Neural progenitor cell (in vitro differentiated cells): Measurements from ENCODE around the gene CAPSL. TPM values are rescaled to one million over a fixed set of nuclear protein-coding genes. Genes with fewer than 3 reads are reported as not detected.

ENCODE experiments used
- DNase-seq: peaks from one replicate; pipeline ENCODE4 v3.0.0-alpha.2; 2016; ENCODE audit warnings: low spot score
- H2AFZ ChIP-seq: fragments of 200-600 bp; sonication (generic); replicated peaks from 2 replicates; pipeline ENCODE4 v1.6.1; 2016; ENCODE audit warnings: antibody characterized with exemption
- H3F3A ChIP-seq: fragments of 200-600 bp; sonication (generic); 2 replicates; pipeline ENCODE4 v1.6.1; 2016; ENCODE audit warnings: antibody characterized with exemption, low read depth
- H3K27ac ChIP-seq: fragments of 200-600 bp; sonication (generic); 2 replicates; pipeline ENCODE4 v1.5.1; 2016; ENCODE audit warnings: mild to moderate bottlenecking
- H3K27me3 ChIP-seq: fragments of 200-600 bp; sonication (generic); 2 replicates; pipeline ENCODE4 v1.6.1; 2016; ENCODE audit warnings: mild to moderate bottlenecking, moderate library complexity
- H3K36me3 ChIP-seq: fragments of 200-600 bp; sonication (generic); 2 replicates; pipeline ENCODE4 v1.5.1; 2016
- H3K4me1 ChIP-seq: fragments of 200-600 bp; sonication (generic); 2 replicates; pipeline ENCODE4 v1.6.1; 2016; ENCODE audit warnings: mixed run types
- H3K4me2 ChIP-seq: fragments of 200-600 bp; sonication (generic); 2 replicates; pipeline ENCODE4 v1.6.1; 2016
- H3K4me3 ChIP-seq: fragments of 200-600 bp; sonication (generic); 2 replicates; pipeline ENCODE4 v1.5.1; 2016
- H3K79me2 ChIP-seq: fragments of 200-600 bp; sonication (generic); 2 replicates; pipeline ENCODE4 v1.6.1; 2016; ENCODE audit warnings: low read depth
- H3K9ac ChIP-seq: fragments of 200-600 bp; sonication (generic); 2 replicates; pipeline ENCODE4 v1.6.1; 2016
- H3K9me3 ChIP-seq: fragments of 200-600 bp; sonication (generic); 2 replicates; pipeline ENCODE4 v1.5.1; 2016; ENCODE audit warnings: low read depth
- H4K20me1 ChIP-seq: fragments of 200-600 bp; sonication (generic); 2 replicates; pipeline ENCODE4 v1.6.1; 2016; ENCODE audit warnings: low read depth
- H3K27ac Mint-ChIP-seq: 3 replicates; pipeline ENCODE4 v1.8.0; 2021; ENCODE audit warnings: mixed read lengths
- H3K27me3 Mint-ChIP-seq: 2 replicates; pipeline ENCODE4 v1.8.0; 2022; ENCODE audit warnings: low read depth, mild to moderate bottlenecking, inconsistent platforms, moderate library complexity, mixed read lengths; ENCODE audit not compliant: insufficient read depth
- H3K36me3 Mint-ChIP-seq: 3 replicates; pipeline ENCODE4 v1.8.0; 2021; ENCODE audit warnings: mixed read lengths
- H3K4me1 Mint-ChIP-seq: 3 replicates; pipeline ENCODE4 v1.8.0; 2021; ENCODE audit warnings: mixed read lengths
- H3K4me3 Mint-ChIP-seq: 3 replicates; pipeline ENCODE4 v1.8.0; 2021; ENCODE audit warnings: mild to moderate bottlenecking, moderate library complexity, mixed read lengths
- H3K9me3 Mint-ChIP-seq: 3 replicates; pipeline ENCODE4 v1.8.0; 2020; ENCODE audit warnings: mixed read lengths
- CTCF ChIP-seq: fragments of 200-600 bp; sonication (generic); IDR thresholded peaks from 2 replicates; pipeline ENCODE4 v1.5.1; 2017; ENCODE audit warnings: antibody characterized with exemption, mild to moderate bottlenecking
- EZH2 ChIP-seq: fragments of 200-600 bp; sonication (generic); IDR thresholded peaks from 2 replicates; pipeline ENCODE4 v1.6.1; 2017; ENCODE audit warnings: antibody characterized with exemption, mild to moderate bottlenecking, moderate library complexity
- EZH2phosphoT487 ChIP-seq: fragments of 200-600 bp; sonication (generic); IDR thresholded peaks from 2 replicates; pipeline ENCODE4 v1.6.1; 2017; ENCODE audit warnings: antibody characterized with exemption
- total RNA-seq: library from RNA; depleted of rRNA; stranded (reverse); fragments of >200 nt; gene quantifications from 2 replicates; pipeline ENCODE4 v1.2.3, GENCODE V29; 2015; ENCODE audit warnings: low replicate concordance

CAPSL gene
- total RNA-seq, 1 donor from 2014 or later, result 0.15 TPM

- Histone ChIP-seq H3K9ac (no peak overlapping the region), H3K27me3 (no peaks in the 10 kb centered on the region), H3K27ac (no peak overlapping the region), H3K4me1 (peaks cover 8% of the 10 kb centered on the region), H3K4me2 (no peak overlapping the region), H3K4me3 (no peak overlapping the region), H3K79me2 (no peaks in the 10 kb centered on the region), H3K36me3 (no peaks in the 10 kb centered on the region), H3F3A (no peaks in the 10 kb centered on the region), H4K20me1 (no peaks in the 10 kb centered on the region), H3K9me3 (no peaks in the 10 kb centered on the region), H2AFZ (no peak overlapping the region)
- DNase-seq, result no peak
- Mint-ChIP-seq H3K27me3 (no peaks in the 10 kb centered on the region), H3K9me3 (peaks cover 23% of the 10 kb centered on the region), H3K4me1 (peaks cover 6% of the 10 kb centered on the region), H3K36me3 (no peaks in the 10 kb centered on the region), H3K27ac (no peak overlapping the region), H3K4me3 (no peak overlapping the region)
- TF ChIP-seq CTCF, result no peak
- TF ChIP-seq EZH2phosphoT487, result no peak
- TF ChIP-seq EZH2, result no peak
Observed at GRCh38 chr5:35908228-35908627, 30.2 kb downstream of the CAPSL start.

GRCh38 chr5:35904443-35905132 lies 33.8 kb downstream of the CAPSL start:
- Mint-ChIP-seq H3K36me3 (no peaks in the 10 kb centered on the region), H3K9me3 (peaks cover 8% of the 10 kb centered on the region), H3K4me3 (no peak overlapping the region), H3K27me3 (no peaks in the 10 kb centered on the region), H3K4me1 (peaks cover 17% of the 10 kb centered on the region), H3K27ac (no peak overlapping the region)
- H3K27me3 ChIP-seq, result no peaks in the 10 kb centered on the region
- H3K9ac ChIP-seq, result no peak overlapping the region
- TF ChIP-seq EZH2 (no peak), EZH2phosphoT487 (no peak), CTCF (no peak)
- H3K79me2 ChIP-seq, result no peaks in the 10 kb centered on the region
- H3K36me3 ChIP-seq, result no peaks in the 10 kb centered on the region
- H3K27ac ChIP-seq, result no peak overlapping the region
- H3F3A ChIP-seq, result no peaks in the 10 kb centered on the region
- H4K20me1 ChIP-seq, result no peaks in the 10 kb centered on the region
- no peak for DNase-seq
- no peak overlapping the region for H3K4me2 ChIP-seq
- H3K4me3 ChIP-seq, result no peak overlapping the region
- H3K9me3 ChIP-seq, result no peaks in the 10 kb centered on the region
- peaks cover 8% of the 10 kb centered on the region for H3K4me1 ChIP-seq
- no peak overlapping the region for H2AFZ ChIP-seq

GRCh38 chr5:35903631-35904203 lies 34.7 kb downstream of the CAPSL start:
- TF ChIP-seq CTCF (no peak), EZH2phosphoT487 (no peak), EZH2 (no peak)
- Histone ChIP-seq H4K20me1 (no peaks in the 10 kb centered on the region), H3K9me3 (no peaks in the 10 kb centered on the region), H3K36me3 (no peaks in the 10 kb centered on the region), H3K9ac (no peak overlapping the region), H3K79me2 (no peaks in the 10 kb centered on the region), H3F3A (no peaks in the 10 kb centered on the region), H2AFZ (no peak overlapping the region), H3K4me2 (no peak overlapping the region), H3K4me1 (peaks cover 5% of the 10 kb centered on the region), H3K4me3 (no peak overlapping the region), H3K27me3 (no peaks in the 10 kb centered on the region), H3K27ac (no peak overlapping the region)
- H3K36me3 Mint-ChIP-seq, result no peaks in the 10 kb centered on the region
- H3K4me3 Mint-ChIP-seq, result no peak overlapping the region
- DNase-seq, result no peak
- H3K4me1 Mint-ChIP-seq, result peaks cover 15% of the 10 kb centered on the region
- H3K27ac Mint-ChIP-seq, result no peak overlapping the region
- no peaks in the 10 kb centered on the region for H3K27me3 Mint-ChIP-seq
- H3K9me3 Mint-ChIP-seq, result peaks cover 8% of the 10 kb centered on the region
